ENCODE results near the gene SYNE3.

The SYNE3 gene

DNA sequence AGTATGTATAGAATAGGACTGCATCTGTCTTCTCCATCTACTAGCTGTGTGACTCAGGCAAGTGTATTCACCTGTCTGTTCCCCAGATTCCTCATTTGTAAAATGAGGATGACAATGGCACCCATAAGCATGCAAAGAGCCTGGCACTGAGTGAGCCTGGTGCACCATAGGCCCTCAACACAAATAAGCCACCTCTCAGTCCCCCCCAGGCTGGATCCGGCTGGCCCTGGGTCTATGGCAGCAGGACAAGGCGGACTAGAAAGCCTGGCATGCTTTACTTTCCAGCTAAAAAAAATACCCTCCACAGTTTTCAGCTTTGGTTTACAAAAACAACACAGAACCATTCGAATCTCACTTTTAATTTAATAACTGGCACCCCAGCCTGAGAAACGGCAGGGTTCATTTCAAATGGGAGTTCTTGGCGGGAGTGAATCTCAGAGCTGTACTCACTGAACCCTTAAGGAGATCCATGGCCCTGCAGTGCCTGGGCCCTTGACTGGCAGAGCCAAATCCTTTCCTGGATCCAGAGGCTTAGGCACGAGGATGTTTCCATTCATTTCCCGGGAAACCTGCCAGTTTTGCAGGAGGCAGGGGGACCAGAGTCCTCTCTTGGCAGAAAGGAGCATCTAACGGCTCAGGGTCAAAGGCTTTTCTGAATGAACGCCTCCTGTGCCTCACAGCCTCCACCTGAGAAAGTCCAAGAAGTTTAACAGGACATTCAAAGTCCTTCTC lies 17.7 kb downstream of the SYNE3 start:
- TF ChIP-seq, protein P1, sequence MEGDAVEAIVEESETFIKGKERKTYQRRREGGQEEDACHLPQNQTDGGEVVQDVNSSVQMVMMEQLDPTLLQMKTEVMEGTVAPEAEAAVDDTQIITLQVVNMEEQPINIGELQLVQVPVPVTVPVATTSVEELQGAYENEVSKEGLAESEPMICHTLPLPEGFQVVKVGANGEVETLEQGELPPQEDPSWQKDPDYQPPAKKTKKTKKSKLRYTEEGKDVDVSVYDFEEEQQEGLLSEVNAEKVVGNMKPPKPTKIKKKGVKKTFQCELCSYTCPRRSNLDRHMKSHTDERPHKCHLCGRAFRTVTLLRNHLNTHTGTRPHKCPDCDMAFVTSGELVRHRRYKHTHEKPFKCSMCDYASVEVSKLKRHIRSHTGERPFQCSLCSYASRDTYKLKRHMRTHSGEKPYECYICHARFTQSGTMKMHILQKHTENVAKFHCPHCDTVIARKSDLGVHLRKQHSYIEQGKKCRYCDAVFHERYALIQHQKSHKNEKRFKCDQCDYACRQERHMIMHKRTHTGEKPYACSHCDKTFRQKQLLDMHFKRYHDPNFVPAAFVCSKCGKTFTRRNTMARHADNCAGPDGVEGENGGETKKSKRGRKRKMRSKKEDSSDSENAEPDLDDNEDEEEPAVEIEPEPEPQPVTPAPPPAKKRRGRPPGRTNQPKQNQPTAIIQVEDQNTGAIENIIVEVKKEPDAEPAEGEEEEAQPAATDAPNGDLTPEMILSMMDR (IDR thresholded peaks at IDR 0.05; ENCODE audit: low read depth, low read length), result no peak
- DNase-seq (ENCODE audit: extremely low read depth, low read depth), result no peak

DNA sequence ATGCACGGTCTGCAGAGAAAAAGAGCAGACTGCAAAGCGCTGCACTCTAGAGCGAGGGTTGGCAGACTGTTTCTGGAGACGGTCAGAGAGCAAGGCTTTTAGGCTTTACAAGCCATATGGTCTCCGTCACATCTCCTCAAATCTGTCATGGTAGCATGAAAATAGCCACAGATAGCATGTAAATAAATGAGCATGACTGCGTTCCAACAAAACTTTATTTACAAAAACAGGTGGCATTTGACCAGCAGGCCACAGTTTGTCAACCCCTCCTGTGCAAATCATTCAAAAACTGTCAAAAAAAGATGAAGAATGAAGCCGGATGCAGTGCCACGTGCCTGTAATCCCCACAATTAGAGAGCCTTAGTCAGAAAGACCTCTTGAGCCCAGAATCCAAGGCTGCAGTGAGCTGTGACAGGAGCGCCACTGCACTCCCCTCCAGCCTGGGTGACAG lies 18.9 kb downstream of the SYNE3 start:
- no peak for DNase-seq (ENCODE audit: extremely low read depth, low read depth)
- TF ChIP-seq, protein P1 (IDR thresholded peaks at IDR 0.05; ENCODE audit: low read depth, low read length), result no peak

DNA sequence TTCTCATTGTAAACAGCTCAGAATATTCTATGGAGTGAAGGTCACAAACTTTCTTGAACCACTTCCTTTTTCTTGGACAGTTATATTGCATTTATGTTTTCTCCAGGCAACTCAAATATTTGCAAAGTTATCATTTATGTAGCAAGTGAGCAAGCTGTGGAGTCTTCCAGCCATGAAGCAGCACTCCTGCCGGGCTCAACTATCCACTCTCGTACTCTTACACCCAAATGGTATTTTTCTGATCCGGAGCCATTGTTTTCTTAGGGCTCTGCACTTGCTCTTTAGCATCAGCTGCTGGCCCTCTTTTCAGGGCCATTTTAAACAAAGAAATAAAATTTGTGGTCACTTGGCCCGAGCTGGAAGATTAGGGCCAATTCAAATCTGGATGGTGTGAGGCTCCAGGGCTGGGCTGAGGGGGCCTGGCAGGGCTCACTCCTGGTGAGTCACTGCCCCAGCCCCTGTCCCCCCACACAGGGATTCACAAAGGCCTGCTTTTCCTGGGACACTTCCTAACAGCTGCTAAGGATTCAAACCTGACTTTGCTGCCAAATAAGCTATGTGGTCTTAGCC lies 19.7 kb downstream of the SYNE3 start:
- DNase-seq (ENCODE audit: extremely low read depth, low read depth), result no peak
- TF ChIP-seq, protein P1 (IDR thresholded peaks at IDR 0.05; ENCODE audit: low read depth, low read length), result no peak

DNA sequence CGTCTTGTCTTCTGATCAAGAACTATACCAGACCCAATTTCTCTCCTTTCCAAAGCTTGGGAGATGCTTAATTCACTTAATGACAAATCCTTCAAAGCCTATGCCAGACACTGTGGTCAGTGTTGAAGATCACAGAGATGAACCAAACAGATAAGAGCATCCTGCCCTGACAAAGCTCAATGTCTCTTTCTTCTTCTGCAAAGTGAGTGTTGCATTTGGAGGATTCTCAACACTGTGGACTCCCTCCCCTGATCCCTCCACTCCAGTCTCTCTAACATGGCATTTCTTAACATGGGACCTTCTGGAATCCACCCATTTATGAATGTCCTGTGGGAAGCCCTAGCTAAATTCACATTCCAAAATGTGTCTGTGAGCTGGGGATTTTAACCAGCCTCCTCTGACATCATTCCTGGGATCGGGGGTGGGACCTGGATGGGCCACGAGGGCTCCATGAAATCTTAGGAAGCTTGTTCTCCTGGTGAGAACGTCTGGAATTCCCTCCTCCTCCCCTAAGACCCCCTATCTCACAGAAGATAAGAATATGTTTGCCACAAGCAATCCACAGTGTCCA lies 20.3 kb downstream of the SYNE3 start:
- TF ChIP-seq, protein P1 (IDR thresholded peaks at IDR 0.05; ENCODE audit: low read depth, low read length), result no peak
- DNase-seq (ENCODE audit: extremely low read depth, low read depth), result no peak

DNA sequence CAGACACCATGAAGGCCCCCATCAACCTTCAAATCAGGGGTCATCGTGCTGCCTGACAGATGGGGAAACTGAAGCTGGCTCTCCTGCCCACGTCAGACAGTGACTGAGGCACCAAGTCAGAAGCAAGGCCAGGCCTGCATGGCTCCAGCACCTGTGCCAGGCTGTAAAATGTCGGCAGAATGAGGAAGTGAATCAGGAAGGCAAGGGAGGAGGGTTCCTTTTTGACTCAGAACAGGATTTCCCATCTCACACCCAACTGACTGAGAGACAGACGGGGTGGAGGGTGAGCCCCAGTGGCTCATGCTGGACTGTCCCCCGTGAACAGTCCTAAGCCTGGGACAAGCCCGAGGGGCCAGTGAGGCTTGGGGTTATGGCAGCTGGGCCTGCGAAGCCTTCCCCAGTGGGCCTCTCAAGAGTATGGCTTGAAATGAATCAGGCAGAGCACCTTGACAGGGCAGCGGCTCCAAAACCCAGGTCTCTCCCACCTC lies 20.9 kb downstream of the SYNE3 start:
- no peak for DNase-seq (ENCODE audit: extremely low read depth, low read depth)
- TF ChIP-seq, protein P1 (IDR thresholded peaks at IDR 0.05; ENCODE audit: low read depth, low read length), result no peak

DNA sequence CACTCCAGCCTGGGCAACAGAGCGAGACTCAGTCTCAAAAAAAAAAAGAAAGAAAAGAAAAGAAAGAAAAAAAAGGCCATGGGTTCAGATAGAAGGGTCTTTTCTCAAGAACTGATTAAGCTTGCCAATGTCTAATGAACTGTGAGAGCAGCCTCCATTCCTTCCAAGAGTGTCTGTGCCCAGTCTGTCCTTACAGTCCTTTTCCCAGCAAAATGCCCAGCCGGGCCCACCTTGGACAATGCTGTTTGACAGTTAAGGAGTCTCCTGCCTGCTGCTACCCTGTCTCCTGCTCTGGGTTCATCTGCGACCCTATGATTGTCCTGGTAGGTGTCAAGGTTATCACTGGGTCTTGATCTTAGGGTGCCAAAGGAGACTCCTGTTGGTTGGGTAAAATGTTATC lies 21.4 kb downstream of the SYNE3 start:
- DNase-seq (ENCODE audit: extremely low read depth, low read depth), result no peak
- TF ChIP-seq, protein P1 (IDR thresholded peaks at IDR 0.05; ENCODE audit: low read depth, low read length), result no peak

DNA sequence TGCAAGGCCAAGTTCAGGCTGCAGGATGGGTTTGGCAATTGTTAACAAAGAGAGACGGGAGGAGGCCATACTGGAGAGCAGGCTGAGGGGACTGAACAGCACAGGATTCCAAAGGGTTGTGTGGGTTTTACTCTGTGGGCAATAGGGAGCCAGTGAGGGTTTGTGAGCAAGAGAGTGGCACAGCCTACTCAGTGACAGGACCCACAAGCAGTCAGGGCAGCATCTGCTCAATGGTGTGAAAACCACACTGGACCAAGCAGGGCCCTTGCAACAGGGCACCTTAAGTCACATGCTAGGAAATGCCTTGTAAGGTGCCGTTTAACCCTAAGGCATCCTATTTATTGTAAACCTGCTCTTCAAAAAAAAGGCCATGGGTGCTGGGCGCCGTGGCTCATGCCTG lies 22.0 kb downstream of the SYNE3 start:
- TF ChIP-seq, protein P1 (IDR thresholded peaks at IDR 0.05; ENCODE audit: low read depth, low read length), result no peak
- no peak for DNase-seq (ENCODE audit: extremely low read depth, low read depth)
